Transverse colon (tissue), 4 donors: ENCODE measurements around the gene RAB42.

Experiments used
- EP300 ChIP-seq: sonication (generic); formaldehyde crosslinking; IDR thresholded peaks from one replicate; pipeline ENCODE4 v1.6.1; 2017; ENCODE audit warnings: antibody characterized with exemption, low read depth
- POLR2A ChIP-seq: fragments of 450-650 bp; IDR thresholded peaks from one replicate; pipeline ENCODE4 v1.6.1; 2016; ENCODE audit warnings: antibody characterized with exemption, mild to moderate bottlenecking, moderate library complexity
- POLR2AphosphoS5 ChIP-seq, 3 donors: sonication (generic); formaldehyde crosslinking; IDR thresholded peaks; one replicate each; pipeline ENCODE4 v1.6.1; 2016; ENCODE audit warnings: antibody characterized with exemption in 3 of 3
- TF ChIP-seq, protein P1 (sequence below), 5 experiments: fragments of 200-600 bp in 3 of 5; fragments of 450-650 bp in 2 of 5; sonication (generic) in 3 of 5; IDR thresholded peaks; 1 replicate in 2 of 5; 2 replicates in 3 of 5; pipeline ENCODE4 v1.5.1; 2016 to 2017; ENCODE audit warnings: antibody characterized with exemption in 5 of 5, inconsistent platforms in 3 of 5, mild to moderate bottlenecking in 2 of 5, moderate library complexity in 1 of 5

DNA sequence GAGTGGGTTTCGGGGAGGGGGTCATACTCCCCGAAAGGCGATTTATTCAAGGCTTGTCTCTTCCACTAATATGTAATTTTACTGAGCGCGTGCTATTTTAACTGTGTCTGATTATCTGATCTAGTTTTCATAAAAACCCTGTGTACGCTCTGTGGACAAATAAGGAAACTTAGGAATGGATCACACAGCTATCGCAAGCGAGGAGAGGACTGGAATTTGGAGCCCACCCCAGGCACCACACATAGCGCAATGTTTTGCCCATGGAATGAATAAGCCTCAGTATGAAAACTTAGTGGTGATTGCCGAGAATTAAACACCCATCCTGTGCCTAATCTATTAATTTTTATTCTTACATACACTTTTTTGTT, 9.8 kb upstream of the RAB42 start:
- TF ChIP-seq POLR2A (no peak), POLR2AphosphoS5 (IDR thresholded peaks at IDR 0.05) (no peak), EP300 (no peak)
- TF ChIP-seq, protein P1, sequence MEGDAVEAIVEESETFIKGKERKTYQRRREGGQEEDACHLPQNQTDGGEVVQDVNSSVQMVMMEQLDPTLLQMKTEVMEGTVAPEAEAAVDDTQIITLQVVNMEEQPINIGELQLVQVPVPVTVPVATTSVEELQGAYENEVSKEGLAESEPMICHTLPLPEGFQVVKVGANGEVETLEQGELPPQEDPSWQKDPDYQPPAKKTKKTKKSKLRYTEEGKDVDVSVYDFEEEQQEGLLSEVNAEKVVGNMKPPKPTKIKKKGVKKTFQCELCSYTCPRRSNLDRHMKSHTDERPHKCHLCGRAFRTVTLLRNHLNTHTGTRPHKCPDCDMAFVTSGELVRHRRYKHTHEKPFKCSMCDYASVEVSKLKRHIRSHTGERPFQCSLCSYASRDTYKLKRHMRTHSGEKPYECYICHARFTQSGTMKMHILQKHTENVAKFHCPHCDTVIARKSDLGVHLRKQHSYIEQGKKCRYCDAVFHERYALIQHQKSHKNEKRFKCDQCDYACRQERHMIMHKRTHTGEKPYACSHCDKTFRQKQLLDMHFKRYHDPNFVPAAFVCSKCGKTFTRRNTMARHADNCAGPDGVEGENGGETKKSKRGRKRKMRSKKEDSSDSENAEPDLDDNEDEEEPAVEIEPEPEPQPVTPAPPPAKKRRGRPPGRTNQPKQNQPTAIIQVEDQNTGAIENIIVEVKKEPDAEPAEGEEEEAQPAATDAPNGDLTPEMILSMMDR (IDR thresholded peaks at IDR 0.05), result no peak
